HepG2 (cell line): ENCODE results near the gene ATRAID. TPM values are rescaled to one million over a fixed set of nuclear protein-coding genes. Genes with fewer than 3 reads are reported as not detected.
A peak's percentile ranks its signal among the peaks of the same experiment; 100 is the strongest.

Experiments
- CBX1 ChIP-seq: IDR thresholded peaks from one replicate; pipeline ENCODE4 v1.6.1; 2016; ENCODE audit warnings: antibody characterized with exemption, low read depth
- KLF13 ChIP-seq: sonication (generic); formaldehyde crosslinking; IDR thresholded peaks from 2 replicates; pipeline ENCODE4 v1.4.0; 2020; ENCODE audit warnings: mild to moderate bottlenecking, missing genetic modification reagents
- MYC ChIP-seq: sonication (generic); formaldehyde crosslinking; IDR thresholded peaks from 2 replicates; pipeline ENCODE4 v1.9.0; 2021; ENCODE audit warnings: missing genetic modification reagents, borderline replicate concordance
- NFE2L2 ChIP-seq: fragments of 150-350 bp; IDR thresholded peaks from 2 replicates; pipeline ENCODE4 v1.6.1; 2014; ENCODE audit warnings: low read length
- SIN3B ChIP-seq: fragments of 150-350 bp; IDR thresholded peaks from 2 replicates; pipeline ENCODE4 v1.6.1; 2014; ENCODE audit warnings: low read length
- TEAD3 ChIP-seq: optimal IDR thresholded peaks from 2 replicates; pipeline ENCODE3; 2016; ENCODE audit warnings: borderline replicate concordance
- ZMYM4 ChIP-seq: sonication (generic); formaldehyde crosslinking; IDR thresholded peaks from 2 replicates; pipeline ENCODE4 v1.8.1; 2023; ENCODE audit warnings: mild to moderate bottlenecking, missing genetic modification reagents
- ZNF138 ChIP-seq: sonication (generic); formaldehyde crosslinking; IDR thresholded peaks from 2 replicates; pipeline ENCODE4 v1.5.0; 2020; ENCODE audit warnings: mild to moderate bottlenecking, low read depth, missing genetic modification reagents
- ZNF143 ChIP-seq: sonication (generic); formaldehyde crosslinking; IDR thresholded peaks from 2 replicates; pipeline ENCODE4 v1.4.0; 2020; ENCODE audit warnings: missing genetic modification reagents
- ZNF180 ChIP-seq: sonication (generic); formaldehyde crosslinking; IDR thresholded peaks from 2 replicates; pipeline ENCODE4 v1.4.0; 2020; ENCODE audit warnings: low read depth, missing genetic modification reagents, borderline replicate concordance
- ZNF354B ChIP-seq: sonication (generic); formaldehyde crosslinking; IDR thresholded peaks from 2 replicates; pipeline ENCODE4 v1.8.0; 2022; ENCODE audit warnings: mild to moderate bottlenecking, missing genetic modification reagents
- ZNF441 ChIP-seq: sonication (generic); formaldehyde crosslinking; IDR thresholded peaks from 2 replicates; pipeline ENCODE4 v1.7.0; 2021; ENCODE audit warnings: missing genetic modification reagents, borderline replicate concordance
- ZNF562 ChIP-seq: sonication (generic); formaldehyde crosslinking; IDR thresholded peaks from 2 replicates; pipeline ENCODE4 v1.8.0; 2022; ENCODE audit warnings: missing genetic modification reagents, borderline replicate concordance
- ZNF660 ChIP-seq: sonication (generic); formaldehyde crosslinking; IDR thresholded peaks from 2 replicates; pipeline ENCODE4 v1.5.1; 2020; ENCODE audit warnings: mild to moderate bottlenecking, low read depth, missing genetic modification reagents, borderline replicate concordance
- ZNF7 ChIP-seq: IDR thresholded peaks from 2 replicates; pipeline ENCODE4 v1.6.1; 2016; ENCODE audit warnings: missing biosample characterization, missing genetic modification reagents
- ZNF775 ChIP-seq: sonication (generic); formaldehyde crosslinking; IDR thresholded peaks from 2 replicates; pipeline ENCODE4 v1.4.0; 2020; ENCODE audit warnings: missing genetic modification reagents, mild to moderate bottlenecking, moderate library complexity, borderline replicate concordance
- polyA plus RNA-seq, 8 experiments: library from polyadenylated mRNA; depleted of rRNA in 3 of 8; stranded (reverse) in 7 of 8; unstranded in 1 of 8; fragments of >200 nt; fragmentation: Illumina TruSeq in 4 of 8; extraction: Trizol in 4 of 8; gene quantifications; 2 replicates each; pipeline versions ENCODE4 v1.2.1 to v1.2.3, GENCODE V29; 2011 to 2016; ENCODE audit warnings: low read depth in 4 of 8, missing spikeins in 1 of 8, mixed read lengths in 1 of 8; ENCODE audit not compliant: insufficient read depth in 1 of 8
- total RNA-seq, 5 experiments: library from RNA; depleted of rRNA; stranded (reverse); fragments of >200 nt; fragmentation: Illumina TruSeq; extraction: Trizol; gene quantifications; 2 replicates each; pipeline ENCODE4 v1.2.3, GENCODE V29; 2016; ENCODE audit warnings: low read depth in 1 of 5
- TF ChIP-seq, protein P1 (sequence below): sonication (generic); formaldehyde crosslinking; IDR thresholded peaks from 2 replicates; pipeline ENCODE4 v1.4.0; 2020; ENCODE audit warnings: missing genetic modification reagents
- TF ChIP-seq, protein P2 (sequence below): sonication (generic); formaldehyde crosslinking; IDR thresholded peaks from 2 replicates; pipeline ENCODE4 v1.5.0; 2020; ENCODE audit warnings: missing genetic modification reagents
- TF ChIP-seq, protein P3 (sequence below): IDR thresholded peaks from 2 replicates; pipeline ENCODE4 v1.6.1; 2012; ENCODE audit warnings: low read depth, low read length, improper control_type of control experiment
- TF ChIP-seq, protein P4 (sequence below): IDR thresholded peaks from 2 replicates; pipeline ENCODE4 v1.6.1; 2016; ENCODE audit warnings: control low read depth
- TF ChIP-seq, protein P5 (sequence below): IDR thresholded peaks from 2 replicates; pipeline ENCODE4 v1.6.1; 2016; ENCODE audit warnings: mild to moderate bottlenecking, missing biosample characterization, missing genetic modification reagents
- TF ChIP-seq, protein P6 (sequence below): sonication (generic); formaldehyde crosslinking; IDR thresholded peaks from 2 replicates; pipeline ENCODE4 v1.4.0; 2020; ENCODE audit warnings: missing genetic modification reagents; ENCODE audit errors: not compliant biosample characterization

The ATRAID gene
- total and polyA plus RNA-seq, 2 of the 13 experiments (the other 11 are each of a cell fraction or from before 2014, with no cell fraction given) = 207 to 382 TPM

DNA sequence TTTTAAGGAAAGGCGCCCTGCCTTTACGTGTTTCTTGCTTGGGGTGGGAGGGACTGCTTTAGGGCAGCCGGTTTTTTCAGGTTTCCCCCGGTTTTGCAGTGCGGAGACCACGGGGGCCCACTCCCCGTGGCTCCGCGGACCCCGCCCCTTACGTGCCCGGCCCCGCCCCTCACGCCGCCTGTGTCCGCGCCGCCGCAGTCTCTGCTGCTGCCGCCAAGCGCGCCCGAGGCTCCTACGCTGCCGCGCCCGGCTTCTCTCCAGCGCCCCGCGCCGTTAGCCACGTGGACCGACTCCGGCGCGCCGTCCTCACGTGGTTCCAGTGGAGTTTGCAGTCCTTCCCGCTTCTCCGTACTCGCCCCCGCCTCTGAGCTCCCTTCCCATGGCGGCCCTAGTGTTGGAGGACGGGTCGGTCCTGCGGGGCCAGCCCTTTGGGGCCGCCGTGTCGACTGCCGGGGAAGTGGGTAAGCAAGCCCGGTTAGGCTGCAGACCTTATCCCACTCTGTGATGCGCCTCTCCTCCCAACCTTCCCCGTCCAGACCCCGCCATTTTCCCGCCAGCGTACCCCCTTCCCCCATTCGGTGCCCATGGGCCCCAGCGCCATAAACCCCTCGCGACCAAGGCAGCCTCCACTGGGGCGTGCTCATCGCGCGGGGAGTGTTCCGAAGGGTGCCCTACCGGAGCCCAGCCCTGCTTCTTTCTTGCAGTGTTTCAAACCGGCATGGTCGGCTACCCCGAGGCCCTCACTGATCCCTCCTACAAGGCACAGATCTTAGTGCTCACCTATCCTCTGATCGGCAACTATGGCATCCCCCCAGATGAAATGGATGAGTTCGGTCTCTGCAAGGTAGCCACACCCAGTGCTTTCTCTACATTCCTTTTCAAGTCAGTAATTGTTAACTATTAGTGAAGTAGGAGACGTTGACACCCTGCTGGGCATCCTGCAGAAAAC lies 5.6 kb downstream of the ATRAID start, which contains the start of gene CAD (continued):
- TF ChIP-seq ZMYM4 (CRISPR knock-in tag) (no peak), MYC (CRISPR knock-in tag) (peak; percentile 95), CBX1 (peak; percentile 53), ZNF775 (CRISPR knock-in tag) (no peak), ZNF143 (CRISPR knock-in tag) (peak; percentile 54; the same call in 1 of the 2 replicates), ZNF660 (CRISPR knock-in tag) (no peak), TEAD3 (CRISPR knock-in tag) (peak; percentile 19), ZNF7 (CRISPR knock-in tag) (no peak), KLF13 (no peak), ZNF441 (CRISPR knock-in tag) (peak; percentile 24; the same call in 1 of the 2 replicates), ZNF180 (CRISPR knock-in tag) (no peak), SIN3B (no peak), ZNF354B (CRISPR knock-in tag) (0 out of 2 replicates have a peak, but pooled peaks have one; percentile 45), ZNF562 (CRISPR knock-in tag) (no peak), NFE2L2 (no peak), ZNF138 (CRISPR knock-in tag) (no peak)
- TF ChIP-seq, protein P1, sequence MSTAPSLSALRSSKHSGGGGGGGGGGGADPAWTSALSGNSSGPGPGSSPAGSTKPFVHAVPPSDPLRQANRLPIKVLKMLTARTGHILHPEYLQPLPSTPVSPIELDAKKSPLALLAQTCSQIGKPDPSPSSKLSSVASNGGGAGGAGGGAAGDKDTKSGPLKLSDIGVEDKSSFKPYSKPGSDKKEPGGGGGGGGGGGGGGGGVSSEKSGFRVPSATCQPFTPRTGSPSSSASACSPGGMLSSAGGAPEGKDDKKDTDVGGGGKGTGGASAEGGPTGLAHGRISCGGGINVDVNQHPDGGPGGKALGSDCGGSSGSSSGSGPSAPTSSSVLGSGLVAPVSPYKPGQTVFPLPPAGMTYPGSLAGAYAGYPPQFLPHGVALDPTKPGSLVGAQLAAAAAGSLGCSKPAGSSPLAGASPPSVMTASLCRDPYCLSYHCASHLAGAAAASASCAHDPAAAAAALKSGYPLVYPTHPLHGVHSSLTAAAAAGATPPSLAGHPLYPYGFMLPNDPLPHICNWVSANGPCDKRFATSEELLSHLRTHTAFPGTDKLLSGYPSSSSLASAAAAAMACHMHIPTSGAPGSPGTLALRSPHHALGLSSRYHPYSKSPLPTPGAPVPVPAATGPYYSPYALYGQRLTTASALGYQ (CRISPR knock-in tag) = peak; percentile 31; the same call in 1 of the 2 replicates
- TF ChIP-seq, protein P2, sequence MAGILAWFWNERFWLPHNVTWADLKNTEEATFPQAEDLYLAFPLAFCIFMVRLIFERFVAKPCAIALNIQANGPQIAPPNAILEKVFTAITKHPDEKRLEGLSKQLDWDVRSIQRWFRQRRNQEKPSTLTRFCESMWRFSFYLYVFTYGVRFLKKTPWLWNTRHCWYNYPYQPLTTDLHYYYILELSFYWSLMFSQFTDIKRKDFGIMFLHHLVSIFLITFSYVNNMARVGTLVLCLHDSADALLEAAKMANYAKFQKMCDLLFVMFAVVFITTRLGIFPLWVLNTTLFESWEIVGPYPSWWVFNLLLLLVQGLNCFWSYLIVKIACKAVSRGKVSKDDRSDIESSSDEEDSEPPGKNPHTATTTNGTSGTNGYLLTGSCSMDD = no peak
- TF ChIP-seq, protein P3, sequence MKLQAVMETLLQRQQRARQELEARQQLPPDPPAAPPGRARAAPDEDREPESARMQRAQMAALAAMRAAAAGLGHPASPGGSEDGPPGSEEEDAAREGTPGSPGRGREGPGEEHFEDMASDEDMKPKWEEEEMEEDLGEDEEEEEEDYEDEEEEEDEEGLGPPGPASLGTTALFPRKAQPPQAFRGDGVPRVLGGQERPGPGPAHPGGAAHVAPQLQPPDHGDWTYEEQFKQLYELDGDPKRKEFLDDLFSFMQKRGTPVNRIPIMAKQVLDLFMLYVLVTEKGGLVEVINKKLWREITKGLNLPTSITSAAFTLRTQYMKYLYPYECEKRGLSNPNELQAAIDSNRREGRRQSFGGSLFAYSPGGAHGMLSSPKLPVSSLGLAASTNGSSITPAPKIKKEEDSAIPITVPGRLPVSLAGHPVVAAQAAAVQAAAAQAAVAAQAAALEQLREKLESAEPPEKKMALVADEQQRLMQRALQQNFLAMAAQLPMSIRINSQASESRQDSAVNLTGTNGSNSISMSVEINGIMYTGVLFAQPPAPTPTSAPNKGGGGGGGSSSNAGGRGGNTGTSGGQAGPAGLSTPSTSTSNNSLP = no peak
- TF ChIP-seq, protein P4, sequence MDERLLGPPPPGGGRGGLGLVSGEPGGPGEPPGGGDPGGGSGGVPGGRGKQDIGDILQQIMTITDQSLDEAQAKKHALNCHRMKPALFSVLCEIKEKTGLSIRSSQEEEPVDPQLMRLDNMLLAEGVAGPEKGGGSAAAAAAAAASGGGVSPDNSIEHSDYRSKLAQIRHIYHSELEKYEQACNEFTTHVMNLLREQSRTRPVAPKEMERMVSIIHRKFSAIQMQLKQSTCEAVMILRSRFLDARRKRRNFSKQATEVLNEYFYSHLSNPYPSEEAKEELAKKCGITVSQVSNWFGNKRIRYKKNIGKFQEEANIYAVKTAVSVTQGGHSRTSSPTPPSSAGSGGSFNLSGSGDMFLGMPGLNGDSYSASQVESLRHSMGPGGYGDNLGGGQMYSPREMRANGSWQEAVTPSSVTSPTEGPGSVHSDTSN = no peak
- TF ChIP-seq, protein P5, sequence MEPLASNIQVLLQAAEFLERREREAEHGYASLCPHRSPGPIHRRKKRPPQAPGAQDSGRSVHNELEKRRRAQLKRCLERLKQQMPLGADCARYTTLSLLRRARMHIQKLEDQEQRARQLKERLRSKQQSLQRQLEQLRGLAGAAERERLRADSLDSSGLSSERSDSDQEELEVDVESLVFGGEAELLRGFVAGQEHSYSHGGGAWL (CRISPR knock-in tag) = peak; percentile 79; the same call in 1 of the 2 replicates
- TF ChIP-seq, protein P6, sequence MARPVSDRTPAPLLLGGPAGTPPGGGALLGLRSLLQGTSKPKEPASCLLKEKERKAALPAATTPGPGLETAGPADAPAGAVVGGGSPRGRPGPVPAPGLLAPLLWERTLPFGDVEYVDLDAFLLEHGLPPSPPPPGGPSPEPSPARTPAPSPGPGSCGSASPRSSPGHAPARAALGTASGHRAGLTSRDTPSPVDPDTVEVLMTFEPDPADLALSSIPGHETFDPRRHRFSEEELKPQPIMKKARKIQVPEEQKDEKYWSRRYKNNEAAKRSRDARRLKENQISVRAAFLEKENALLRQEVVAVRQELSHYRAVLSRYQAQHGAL (CRISPR knock-in tag) = no peak
